Effector CD4-positive, alpha-beta T cell (primary cell): ENCODE measurements around the gene PWP2.
A peak's percentile ranks its signal among the peaks of the same experiment; 100 is the strongest.
"Not testable (repeated sequence)": the region's sequence is repeated elsewhere in the genome, so short reads cannot be mapped to it uniquely, and the experiment has no call there.

Source experiments
- DNase-seq: peaks from one replicate; pipeline ENCODE4 v3.0.0-alpha.2; 2020

PWP2 gene

GRCh38 chr21:44139787-44140551, 32.8 kb downstream of the PWP2 start:
- DNase-seq, result not testable (repeated sequence)

- DNase-seq, result not testable (repeated sequence)
Observed at GRCh38 chr21:44140552-44140932, 33.3 kb downstream of the PWP2 start.

- not testable (repeated sequence) for DNase-seq
Observed at GRCh38 chr21:44142470-44142869, 35.3 kb downstream of the PWP2 start.

- not testable (repeated sequence) for DNase-seq
Observed at GRCh38 chr21:44143380-44143779, 36.2 kb downstream of the PWP2 start.

- DNase-seq, result not testable (repeated sequence)
Observed at GRCh38 chr21:44143996-44144395, 36.8 kb downstream of the PWP2 start.

GRCh38 chr21:44144784-44145602, 37.8 kb downstream of the PWP2 start:
- not testable (repeated sequence) for DNase-seq

- not testable (repeated sequence) for DNase-seq
Observed at GRCh38 chr21:44145616-44146015, 38.4 kb downstream of the PWP2 start.

GRCh38 chr21:44147108-44147507, 39.9 kb downstream of the PWP2 start:
- not testable (repeated sequence) for DNase-seq

GRCh38 chr21:44150255-44150654, 43.1 kb downstream of the PWP2 start:
- not testable (repeated sequence) for DNase-seq

GRCh38 chr21:44153214-44153888, 46.2 kb downstream of the PWP2 start:
- not testable (repeated sequence) for DNase-seq

GRCh38 chr21:44153889-44154228, 46.7 kb downstream of the PWP2 start:
- DNase-seq, result peak; percentile 6

GRCh38 chr21:44154816-44155230, 47.6 kb downstream of the PWP2 start:
- not testable (repeated sequence) for DNase-seq

- not testable (repeated sequence) for DNase-seq
Observed at GRCh38 chr21:44155231-44155993, 48.2 kb downstream of the PWP2 start.

- not testable (repeated sequence) for DNase-seq
Observed at GRCh38 chr21:44155994-44156380, 48.8 kb downstream of the PWP2 start.

GRCh38 chr21:44157439-44158081, 50.4 kb downstream of the PWP2 start:
- DNase-seq, result not testable (repeated sequence)

GRCh38 chr21:44158082-44158468, 50.9 kb downstream of the PWP2 start:
- DNase-seq, result not testable (repeated sequence)

GRCh38 chr21:44159349-44160297, 52.4 kb downstream of the PWP2 start:
- not testable (repeated sequence) for DNase-seq

- DNase-seq, result not testable (repeated sequence)
Observed at GRCh38 chr21:44160298-44160672, 53.1 kb downstream of the PWP2 start.

- DNase-seq, result not testable (repeated sequence)
Observed at GRCh38 chr21:44160821-44161220, 53.6 kb downstream of the PWP2 start.

- not testable (repeated sequence) for DNase-seq
Observed at GRCh38 chr21:44163167-44163653, 56.0 kb downstream of the PWP2 start.

- not testable (repeated sequence) for DNase-seq
Observed at GRCh38 chr21:44165933-44166332, 58.7 kb downstream of the PWP2 start.
